Uterus (tissue), 2 donors: Measurements from ENCODE around the gene FAM13C.

Source experiments
- POLR2A ChIP-seq, 2 donors: fragments of 450-650 bp; IDR thresholded peaks; one replicate each; pipeline ENCODE4 v1.6.1; 2016; ENCODE audit warnings: antibody characterized with exemption in 2 of 2, mild to moderate bottlenecking in 1 of 2, moderate library complexity in 1 of 2
- TF ChIP-seq, protein P1 (sequence below), 4 experiments: fragments of 200-600 bp in 2 of 4; fragments of 450-650 bp in 2 of 4; sonication (generic) in 2 of 4; IDR thresholded peaks; one replicate each; pipeline ENCODE4 v1.5.1; 2016 to 2019; ENCODE audit warnings: antibody characterized with exemption in 4 of 4, mild to moderate bottlenecking in 2 of 4, moderate library complexity in 1 of 4

- TF ChIP-seq, protein P1, sequence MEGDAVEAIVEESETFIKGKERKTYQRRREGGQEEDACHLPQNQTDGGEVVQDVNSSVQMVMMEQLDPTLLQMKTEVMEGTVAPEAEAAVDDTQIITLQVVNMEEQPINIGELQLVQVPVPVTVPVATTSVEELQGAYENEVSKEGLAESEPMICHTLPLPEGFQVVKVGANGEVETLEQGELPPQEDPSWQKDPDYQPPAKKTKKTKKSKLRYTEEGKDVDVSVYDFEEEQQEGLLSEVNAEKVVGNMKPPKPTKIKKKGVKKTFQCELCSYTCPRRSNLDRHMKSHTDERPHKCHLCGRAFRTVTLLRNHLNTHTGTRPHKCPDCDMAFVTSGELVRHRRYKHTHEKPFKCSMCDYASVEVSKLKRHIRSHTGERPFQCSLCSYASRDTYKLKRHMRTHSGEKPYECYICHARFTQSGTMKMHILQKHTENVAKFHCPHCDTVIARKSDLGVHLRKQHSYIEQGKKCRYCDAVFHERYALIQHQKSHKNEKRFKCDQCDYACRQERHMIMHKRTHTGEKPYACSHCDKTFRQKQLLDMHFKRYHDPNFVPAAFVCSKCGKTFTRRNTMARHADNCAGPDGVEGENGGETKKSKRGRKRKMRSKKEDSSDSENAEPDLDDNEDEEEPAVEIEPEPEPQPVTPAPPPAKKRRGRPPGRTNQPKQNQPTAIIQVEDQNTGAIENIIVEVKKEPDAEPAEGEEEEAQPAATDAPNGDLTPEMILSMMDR (IDR thresholded peaks at IDR 0.05) = no peak
- TF ChIP-seq POLR2A (IDR thresholded peaks at IDR 0.05) = no peak
Measured at GRCh38 chr10:59323831-59324401, 38.4 kb downstream of the FAM13C start.
